Renal pelvis (tissue), 4 donors: Measurements from ENCODE around the gene FBXL7. TPM values are rescaled to one million over a fixed set of nuclear protein-coding genes. Genes with fewer than 3 reads are reported as not detected.

Experiments used
- DNase-seq: peaks from one replicate; pipeline ENCODE4 v3.0.0-alpha.2; 2013
- polyA plus RNA-seq, 3 donors: library from polyadenylated mRNA; unstranded; fragments of 120-200 nt; gene quantifications; one replicate each; pipeline ENCODE4 v1.2.1, GENCODE V29; 2013; ENCODE audit not compliant: insufficient read length in 3 of 3

FBXL7 gene
- polyA plus RNA-seq, 3 donors: 21.3 to 26.1 (median 25.7) TPM

- DNase-seq: no peak
Observed at GRCh38 chr5:15495026-15495425, 5.0 kb upstream of the FBXL7 start.

GRCh38 chr5:15496886-15497285 is 3.1 kb upstream of the FBXL7 start:
- DNase-seq: no peak

GRCh38 chr5:15500325-15501001 is 483 bp downstream of the FBXL7 start:
- peak; percentile 30 for DNase-seq

- peak; percentile 71 for DNase-seq
Observed at GRCh38 chr5:15501091-15501791, 1.3 kb downstream of the FBXL7 start.

GRCh38 chr5:15502208-15502607 is 2.2 kb downstream of the FBXL7 start:
- DNase-seq: no peak

- no peak for DNase-seq
Observed at GRCh38 chr5:15506146-15506545, 6.2 kb downstream of the FBXL7 start.

GRCh38 chr5:15506897-15507296 is 6.9 kb downstream of the FBXL7 start:
- no peak for DNase-seq

GRCh38 chr5:15510092-15510491 is 10.1 kb downstream of the FBXL7 start:
- no peak for DNase-seq

- DNase-seq: no peak
Observed at GRCh38 chr5:15510831-15511230, 10.9 kb downstream of the FBXL7 start.

- DNase-seq: peak; percentile 38
Observed at GRCh38 chr5:15513431-15513830, 13.5 kb downstream of the FBXL7 start.

- DNase-seq: peak; percentile 48
Observed at GRCh38 chr5:15513911-15514310, 13.9 kb downstream of the FBXL7 start.

- no peak for DNase-seq
Observed at GRCh38 chr5:15515229-15515628, 15.2 kb downstream of the FBXL7 start.

- DNase-seq: no peak
Observed at GRCh38 chr5:15516486-15516885, 16.5 kb downstream of the FBXL7 start.

- DNase-seq: no peak
Observed at GRCh38 chr5:15518786-15519185, 18.8 kb downstream of the FBXL7 start.

GRCh38 chr5:15520856-15521255 is 20.9 kb downstream of the FBXL7 start:
- DNase-seq: no peak

- DNase-seq: no peak
Observed at GRCh38 chr5:15521381-15522186, 21.6 kb downstream of the FBXL7 start.

- no peak for DNase-seq
Observed at GRCh38 chr5:15522187-15522520, 22.2 kb downstream of the FBXL7 start.

- no peak for DNase-seq
Observed at GRCh38 chr5:15524712-15525111, 24.7 kb downstream of the FBXL7 start.

GRCh38 chr5:15525703-15526275 is 25.8 kb downstream of the FBXL7 start:
- no peak for DNase-seq

- no peak for DNase-seq
Observed at GRCh38 chr5:15526413-15526812, 26.4 kb downstream of the FBXL7 start.

GRCh38 chr5:15528476-15528875 is 28.5 kb downstream of the FBXL7 start:
- no peak for DNase-seq

GRCh38 chr5:15529013-15529412 is 29.0 kb downstream of the FBXL7 start:
- no peak for DNase-seq

- DNase-seq: no peak
Observed at GRCh38 chr5:15529821-15530220, 29.8 kb downstream of the FBXL7 start.
